GM12873 (cell line): ENCODE measurements around the gene LZTR1.

Source experiments
- CTCF ChIP-seq: IDR thresholded peaks from 2 replicates; pipeline ENCODE4 v1.5.1; 2012; ENCODE audit warnings: low read depth, mild to moderate bottlenecking, moderate library complexity, low read length, control low read depth; ENCODE audit not compliant: insufficient read depth; ENCODE audit errors: missing control alignments

Gene LZTR1

GRCh38 chr22:21034989-21035388, 52.9 kb downstream of the LZTR1 start:
- no peak for TF ChIP-seq CTCF

GRCh38 chr22:21038405-21038804, 56.3 kb downstream of the LZTR1 start:
- no peak for TF ChIP-seq CTCF

GRCh38 chr22:21041937-21042336, 59.8 kb downstream of the LZTR1 start:
- no peak for TF ChIP-seq CTCF

- TF ChIP-seq CTCF = no peak
Measured at GRCh38 chr22:21042978-21043859, 61.1 kb downstream of the LZTR1 start.

GRCh38 chr22:21043860-21044535, 61.9 kb downstream of the LZTR1 start:
- no peak for TF ChIP-seq CTCF

GRCh38 chr22:21044931-21045584, 63.0 kb downstream of the LZTR1 start:
- no peak for TF ChIP-seq CTCF
